B cell (primary cell): ENCODE results near the gene IMPDH2. TPM values are rescaled to one million over a fixed set of nuclear protein-coding genes. Genes with fewer than 3 reads are reported as not detected.

ENCODE experiments used
- ATAC-seq: fragments of 200-7000 bp; cut with Tn5 transposase; one replicate; pipeline ENCODE4 v1.10.0; 2021; ENCODE audit warnings: low read depth, mild to moderate bottlenecking, moderate number of reproducible peaks, moderate library complexity
- CTCF ChIA-PET: fragments of 350-600 bp; sonication (Branson Sonifier 250); formaldehyde crosslinking; loops from one replicate; lab custom pipeline; 2021; ENCODE audit warnings: antibody characterized with exemption, inconsistent platforms; lab: Charles Lee
- POLR2A ChIA-PET: fragments of 350-600 bp; sonication (Branson Sonifier 250); formaldehyde crosslinking; loops from one replicate; lab custom pipeline; 2021; ENCODE audit warnings: antibody characterized with exemption; lab: Charles Lee
- DNase-seq: peaks from one replicate; pipeline ENCODE4 v3.0.0; 2013
- H2AFZ ChIP-seq: 2 replicates; pipeline ENCODE4 v1.6.1; 2012; ENCODE audit warnings: mild to moderate bottlenecking, low read depth, low read length; ENCODE audit not compliant: insufficient read depth, poor library complexity, severe bottlenecking
- H3K27ac ChIP-seq, 2 donors: 1 replicate in 1 of 2; 2 replicates in 1 of 2; pipeline ENCODE4 v1.5.1; 2012 to 2013; ENCODE audit warnings: low read length in 2 of 2, mild to moderate bottlenecking in 2 of 2, moderate library complexity in 1 of 2
- H3K27me3 ChIP-seq, 4 experiments: fragments of 200-600 bp in 1 of 4; sonication (generic) in 1 of 4; replicated peaks in 1 of 4; 1 replicate in 2 of 4; 2 replicates in 2 of 4; pipeline versions ENCODE4 v1.6.1 to v1.7.0; 2013 to 2016; ENCODE audit warnings: low read length in 3 of 4, mild to moderate bottlenecking in 2 of 4, mixed read lengths in 1 of 4, moderate library complexity in 1 of 4; ENCODE audit not compliant: insufficient read depth in 4 of 4, control insufficient read depth in 3 of 4; ENCODE audit errors: control extremely low read depth in 1 of 4
- H3K36me3 ChIP-seq, 2 experiments: replicated peaks in 1 of 2; 1 replicate in 1 of 2; 2 replicates in 1 of 2; pipeline versions ENCODE4 v1.6.1 to v1.7.1; 2013; ENCODE audit warnings: low read length in 1 of 2; ENCODE audit not compliant: insufficient read depth in 2 of 2, control insufficient read depth in 1 of 2; ENCODE audit errors: control extremely low read depth in 1 of 2, extremely low read depth in 1 of 2
- H3K4me1 ChIP-seq, 2 donors: fragments of 200-600 bp in 1 of 2; sonication (generic) in 1 of 2; 1 replicate in 1 of 2; 2 replicates in 1 of 2; pipeline versions ENCODE4 v1.5.1 to v1.6.1; 2013 to 2017; ENCODE audit warnings: low read length in 2 of 2; ENCODE audit not compliant: control insufficient read depth in 2 of 2, insufficient read depth in 2 of 2
- H3K4me2 ChIP-seq: replicated peaks from 2 replicates; pipeline ENCODE3; 2012; ENCODE audit warnings: mild to moderate bottlenecking, low read depth, low read length; ENCODE audit not compliant: poor library complexity, severe bottlenecking
- H3K4me3 ChIP-seq, 5 experiments: fragments of 200-600 bp in 1 of 5; sonication (generic) in 1 of 5; 1 replicate in 3 of 5; 2 replicates in 2 of 5; pipeline versions ENCODE4 v1.5.1 to v1.7.0; 2011 to 2016; ENCODE audit warnings: low read length in 4 of 5, mild to moderate bottlenecking in 4 of 5, low read depth in 2 of 5, control low read depth in 1 of 5, moderate library complexity in 1 of 5; ENCODE audit not compliant: insufficient read depth in 1 of 5; ENCODE audit errors: control extremely low read depth in 1 of 5, extremely low read depth in 1 of 5
- H3K79me2 ChIP-seq: fragments of 200-600 bp; sonication (generic); one replicate; pipeline ENCODE4 v1.6.0; 2016; ENCODE audit warnings: low read length; ENCODE audit not compliant: control insufficient read depth, insufficient read depth
- H3K9ac ChIP-seq: fragments of 200-600 bp; sonication (generic); 2 replicates; pipeline ENCODE4 v1.6.1; 2017; ENCODE audit warnings: mild to moderate bottlenecking, low read length, moderate library complexity
- H3K9me3 ChIP-seq, 3 donors: one replicate each; pipeline versions ENCODE4 v1.6.1 to v1.7.1; 2013; ENCODE audit warnings: low read length in 2 of 3; ENCODE audit not compliant: control insufficient read depth in 2 of 3, insufficient read depth in 1 of 3; ENCODE audit errors: control extremely low read depth in 1 of 3
- H4K20me1 ChIP-seq: 2 replicates; pipeline ENCODE4 v1.6.0; 2012; ENCODE audit warnings: mild to moderate bottlenecking, low read length; ENCODE audit not compliant: insufficient read depth, control insufficient read depth, poor library complexity, severe bottlenecking
- H3K27ac Mint-ChIP-seq: one replicate; pipeline ENCODE4 v1.8.0; 2021; ENCODE audit warnings: mixed read lengths
- H3K27me3 Mint-ChIP-seq: one replicate; pipeline ENCODE4 v1.8.0; 2021; ENCODE audit warnings: mixed read lengths
- H3K4me1 Mint-ChIP-seq: one replicate; pipeline ENCODE4 v1.8.0; 2021; ENCODE audit warnings: mixed read lengths
- H3K4me3 Mint-ChIP-seq: one replicate; pipeline ENCODE4 v1.8.0; 2021; ENCODE audit warnings: mixed read lengths
- H3K9me3 Mint-ChIP-seq: one replicate; pipeline ENCODE4 v1.8.0; 2022; ENCODE audit warnings: mixed read lengths; ENCODE audit not compliant: insufficient read depth
- EZH2 ChIP-seq: IDR thresholded peaks from 2 replicates; pipeline ENCODE4 v1.6.1; 2012; ENCODE audit warnings: borderline replicate concordance, low read depth, mild to moderate bottlenecking, moderate library complexity, low read length; ENCODE audit not compliant: insufficient read depth, poor library complexity, severe bottlenecking
- WGBS: methylation state at CpG from one replicate; pipeline ENCODE4 v1.1.5; 2013; ENCODE audit warnings: missing lambda C conversion rate; ENCODE audit not compliant: insufficient coverage; 5-methylcytosine and 5-hydroxymethylcytosine counted together
- intact Hi-C: fragments of 100-400 bp; cut with micrococcal nuclease; formaldehyde crosslinking; loops from one replicate; pipeline ENCODE4 v1.10.0; 2022
- polyA plus RNA-seq: library from polyadenylated mRNA; depleted of rRNA; stranded (reverse); fragments of >200 nt; gene quantifications from 2 replicates; pipeline ENCODE4 v1.2.3, GENCODE V29; 2012
- total RNA-seq, 2 donors: library from RNA; stranded (reverse); fragments of 120-200 nt in 1 of 2; gene quantifications; 1 replicate in 1 of 2; 2 replicates in 1 of 2; pipeline versions ENCODE4 v1.2.3 to v1.2.4, GENCODE V29; 2013 to 2022
- TF ChIP-seq, protein P1 (sequence below): fragments of 200-600 bp; IDR thresholded peaks from one replicate; pipeline ENCODE4 v1.8.0; 2022; ENCODE audit warnings: antibody characterized with exemption, mild to moderate bottlenecking

Gene IMPDH2
- total and polyA plus RNA-seq, 2 donors (not counting 1 experiment from before 2014, with no cell fraction given) = 171 to 193 TPM

- DNase-seq = no peak
- Mint-ChIP-seq H3K4me3 (no peak overlapping the region), H3K4me1 (peaks cover 8% of the 10 kb centered on the region), H3K9me3 (no peaks in the 10 kb centered on the region), H3K27me3 (no peaks in the 10 kb centered on the region), H3K27ac (no peak overlapping the region)
- Histone ChIP-seq H3K9ac (no peak overlapping the region), H3K9me3 (no peaks in the 10 kb centered on the region), H2AFZ (no peak overlapping the region), H3K79me2 (peaks cover 98% of the 10 kb centered on the region), H3K4me1 (no peaks in the 10 kb centered on the region), H3K4me3 (no peak overlapping the region), H3K27ac (no peak overlapping the region), H3K4me2 (no peak overlapping the region), H3K36me3 (peaks cover 12 to 63% of the 10 kb centered on the region in 2 experiments), H3K27me3 (no peaks in the 10 kb centered on the region), H4K20me1 (peaks cover 73% of the 10 kb centered on the region)
- ATAC-seq = no peak
- TF ChIP-seq, protein P1, sequence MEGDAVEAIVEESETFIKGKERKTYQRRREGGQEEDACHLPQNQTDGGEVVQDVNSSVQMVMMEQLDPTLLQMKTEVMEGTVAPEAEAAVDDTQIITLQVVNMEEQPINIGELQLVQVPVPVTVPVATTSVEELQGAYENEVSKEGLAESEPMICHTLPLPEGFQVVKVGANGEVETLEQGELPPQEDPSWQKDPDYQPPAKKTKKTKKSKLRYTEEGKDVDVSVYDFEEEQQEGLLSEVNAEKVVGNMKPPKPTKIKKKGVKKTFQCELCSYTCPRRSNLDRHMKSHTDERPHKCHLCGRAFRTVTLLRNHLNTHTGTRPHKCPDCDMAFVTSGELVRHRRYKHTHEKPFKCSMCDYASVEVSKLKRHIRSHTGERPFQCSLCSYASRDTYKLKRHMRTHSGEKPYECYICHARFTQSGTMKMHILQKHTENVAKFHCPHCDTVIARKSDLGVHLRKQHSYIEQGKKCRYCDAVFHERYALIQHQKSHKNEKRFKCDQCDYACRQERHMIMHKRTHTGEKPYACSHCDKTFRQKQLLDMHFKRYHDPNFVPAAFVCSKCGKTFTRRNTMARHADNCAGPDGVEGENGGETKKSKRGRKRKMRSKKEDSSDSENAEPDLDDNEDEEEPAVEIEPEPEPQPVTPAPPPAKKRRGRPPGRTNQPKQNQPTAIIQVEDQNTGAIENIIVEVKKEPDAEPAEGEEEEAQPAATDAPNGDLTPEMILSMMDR = no peak
- no peak for TF ChIP-seq EZH2
- POLR2A ChIA-PET = no interaction called here
- CTCF ChIA-PET = no interaction called here
- 100% methylated on average over 2 of the region's 4 CpGs for WGBS
- intact Hi-C loops = no loop called here
Measured at GRCh38 chr3:49076646-49077045, 47.4 kb upstream of the IMPDH2 start.

DNA sequence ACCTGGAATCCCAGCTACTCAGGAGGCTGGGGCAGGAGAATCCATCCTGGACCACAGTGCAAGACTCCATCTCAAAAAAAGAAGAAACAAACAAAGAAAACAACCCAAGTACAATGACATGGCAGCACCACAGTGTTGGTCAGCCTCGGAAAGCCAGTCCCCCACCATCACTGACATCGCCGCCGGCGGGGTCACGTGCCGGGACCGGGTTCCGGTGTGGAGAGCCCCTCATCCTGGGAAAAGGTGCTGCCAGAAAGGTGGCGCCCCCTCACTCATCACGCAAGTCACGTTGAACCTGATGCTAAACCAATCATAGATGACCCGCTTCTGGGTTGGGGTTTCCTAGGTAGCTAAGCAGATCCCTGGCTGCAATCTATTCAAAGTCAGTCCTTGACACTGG is 46.9 kb upstream of the IMPDH2 start:
- POLR2A ChIA-PET = no interaction called here
- Mint-ChIP-seq H3K27ac (no peak overlapping the region), H3K27me3 (no peaks in the 10 kb centered on the region), H3K4me3 (no peak overlapping the region), H3K4me1 (peaks cover 8% of the 10 kb centered on the region), H3K9me3 (no peaks in the 10 kb centered on the region)
- Histone ChIP-seq H2AFZ (no peak overlapping the region), H3K79me2 (peaks cover 98% of the 10 kb centered on the region), H4K20me1 (peaks cover 68% of the 10 kb centered on the region), H3K27ac (no peak overlapping the region), H3K36me3 (peaks cover 12 to 68% of the 10 kb centered on the region in 2 experiments), H3K9me3 (no peaks in the 10 kb centered on the region), H3K4me3 (no peak overlapping the region), H3K9ac (no peak overlapping the region), H3K4me1 (no peaks in the 10 kb centered on the region), H3K27me3 (no peaks in the 10 kb centered on the region), H3K4me2 (no peak overlapping the region)
- intact Hi-C loops = no loop called here
- DNase-seq (no peak), ATAC-seq (no peak)
- WGBS = 98% methylated on average over 8 of the region's 13 CpGs
- CTCF ChIA-PET = no interaction called here
- TF ChIP-seq, protein P1 = no peak
- TF ChIP-seq EZH2 = no peak
